CD14-positive monocyte (primary cell): ENCODE results near the gene ADGRE1. TPM values are rescaled to one million over a fixed set of nuclear protein-coding genes. Genes with fewer than 3 reads are reported as not detected.

Source experiments
- DNase-seq, 3 donors: peaks; one replicate each; pipeline ENCODE4 v3.0.0-alpha.2; 2011 to 2022
- H2AFZ ChIP-seq: 2 replicates; pipeline ENCODE4 v1.6.0; 2012; ENCODE audit warnings: mild to moderate bottlenecking, low read depth, low read length, inconsistent platforms; ENCODE audit not compliant: insufficient read depth, poor library complexity, severe bottlenecking
- H3K27ac ChIP-seq, 2 donors: 1 replicate in 1 of 2; 2 replicates in 1 of 2; pipeline ENCODE4 v1.5.1; 2012 to 2013; ENCODE audit warnings: low read length in 2 of 2, control low read depth in 1 of 2, inconsistent platforms in 1 of 2, low read depth in 1 of 2, mild to moderate bottlenecking in 1 of 2
- H3K27me3 ChIP-seq, 2 donors: one replicate each; pipeline versions ENCODE4 v1.6.0 to v1.6.1; 2011 to 2013; ENCODE audit warnings: low read length in 2 of 2; ENCODE audit not compliant: control insufficient read depth in 2 of 2, insufficient read depth in 2 of 2
- H3K36me3 ChIP-seq, 2 donors: replicated peaks in 1 of 2; 1 replicate in 1 of 2; 2 replicates in 1 of 2; pipeline versions ENCODE4 v1.5.1 to v1.6.1; 2012 to 2013; ENCODE audit warnings: low read length in 2 of 2, control low read depth in 1 of 2, inconsistent platforms in 1 of 2, mild to moderate bottlenecking in 1 of 2; ENCODE audit not compliant: insufficient read depth in 2 of 2, control insufficient read depth in 1 of 2
- H3K4me1 ChIP-seq, 2 donors: 1 replicate in 1 of 2; 2 replicates in 1 of 2; pipeline versions ENCODE4 v1.5.1 to v1.6.1; 2012 to 2013; ENCODE audit warnings: low read length in 2 of 2, control low read depth in 1 of 2, inconsistent platforms in 1 of 2, mild to moderate bottlenecking in 1 of 2, moderate library complexity in 1 of 2; ENCODE audit not compliant: insufficient read depth in 2 of 2, control insufficient read depth in 1 of 2
- H3K4me2 ChIP-seq: replicated peaks from 2 replicates; pipeline ENCODE3; 2012; ENCODE audit warnings: low read length, moderate library complexity, mild to moderate bottlenecking; ENCODE audit not compliant: poor library complexity, severe bottlenecking; ENCODE audit errors: extremely low read depth
- H3K4me3 ChIP-seq, 3 experiments: fragments of 200-600 bp in 1 of 3; sonication (generic) in 1 of 3; replicated peaks in 1 of 3; 1 replicate in 2 of 3; 2 replicates in 1 of 3; pipeline ENCODE4 v1.5.1; 2011 to 2013; ENCODE audit warnings: low read length in 3 of 3, mild to moderate bottlenecking in 3 of 3, control low read depth in 2 of 3, low read depth in 2 of 3, inconsistent platforms in 1 of 3, moderate library complexity in 1 of 3
- H3K79me2 ChIP-seq: 2 replicates; pipeline ENCODE4 v1.6.0; 2012; ENCODE audit warnings: mild to moderate bottlenecking, control low read depth, inconsistent platforms, low read length, moderate library complexity; ENCODE audit not compliant: insufficient read depth
- H3K9ac ChIP-seq: 2 replicates; pipeline ENCODE4 v1.6.0; 2017; ENCODE audit warnings: low read length, mild to moderate bottlenecking; ENCODE audit not compliant: insufficient read depth, poor library complexity, severe bottlenecking
- H3K9me3 ChIP-seq, 2 donors: replicated peaks in 1 of 2; 1 replicate in 1 of 2; 2 replicates in 1 of 2; pipeline versions ENCODE4 v1.5.1 to v1.6.1; 2012 to 2013; ENCODE audit warnings: low read length in 2 of 2, control low read depth in 1 of 2; ENCODE audit not compliant: control insufficient read depth in 1 of 2, insufficient read depth in 1 of 2
- H4K20me1 ChIP-seq: 2 replicates; pipeline ENCODE4 v1.6.0; 2012; ENCODE audit warnings: mild to moderate bottlenecking, low read length, control low read depth, moderate library complexity; ENCODE audit not compliant: insufficient read depth
- H3K27ac Mint-ChIP-seq, 7 donors: one replicate each; pipeline ENCODE4 v1.8.0; 2020; ENCODE audit warnings: mild to moderate bottlenecking in 7 of 7, mixed read lengths in 7 of 7, moderate library complexity in 6 of 7, inconsistent platforms in 2 of 7
- H3K27me3 Mint-ChIP-seq, 3 donors: one replicate each; pipeline ENCODE4 v1.8.0; 2021 to 2022; ENCODE audit warnings: low read depth in 3 of 3, mild to moderate bottlenecking in 3 of 3, mixed read lengths in 3 of 3, moderate library complexity in 3 of 3, inconsistent platforms in 1 of 3
- H3K36me3 Mint-ChIP-seq, 2 donors: one replicate each; pipeline ENCODE4 v1.8.0; 2020; ENCODE audit warnings: mixed read lengths in 2 of 2, inconsistent platforms in 1 of 2, mild to moderate bottlenecking in 1 of 2
- H3K4me1 Mint-ChIP-seq: one replicate; pipeline ENCODE4 v1.8.0; 2020; ENCODE audit warnings: mild to moderate bottlenecking, mixed read lengths
- H3K4me3 Mint-ChIP-seq, 2 donors: one replicate each; pipeline ENCODE4 v1.8.0; 2020; ENCODE audit warnings: mild to moderate bottlenecking in 2 of 2, mixed read lengths in 2 of 2, moderate library complexity in 1 of 2
- H3K9me3 Mint-ChIP-seq, 7 donors: one replicate each; pipeline ENCODE4 v1.8.0; 2020 to 2022; ENCODE audit warnings: mixed read lengths in 7 of 7, mild to moderate bottlenecking in 6 of 7, moderate library complexity in 6 of 7, inconsistent platforms in 2 of 7
- WGBS: methylation state at CpG from one replicate; pipeline ENCODE4 v1.1.5; 2013; ENCODE audit warnings: missing lambda C conversion rate; ENCODE audit not compliant: insufficient coverage; 5-methylcytosine and 5-hydroxymethylcytosine counted together
- intact Hi-C, 2 donors: fragments of 100-400 bp; cut with micrococcal nuclease; formaldehyde crosslinking; loops; one replicate each; pipeline versions ENCODE4 v1.15.0 to v1.15.1; 2023
- polyA plus RNA-seq, 3 donors: library from polyadenylated mRNA; depleted of rRNA in 1 of 3; unstranded in 2 of 3; stranded (reverse) in 1 of 3; fragments of 300-500 nt in 2 of 3; fragments of >200 nt in 1 of 3; fragmentation: Illumina TruSeq in 2 of 3; gene quantifications; 1 replicate in 2 of 3; 2 replicates in 1 of 3; pipeline ENCODE4 v1.2.3, GENCODE V29; 2012 to 2021
- TF ChIP-seq, protein P1 (sequence below): fragments of 200-600 bp; IDR thresholded peaks from one replicate; pipeline ENCODE4 v1.8.0; 2022; ENCODE audit warnings: antibody characterized with exemption, mild to moderate bottlenecking

The ADGRE1 gene
- polyA plus RNA-seq, 3 donors, result 13.9 to 37.7 (median 21.6) TPM

DNA sequence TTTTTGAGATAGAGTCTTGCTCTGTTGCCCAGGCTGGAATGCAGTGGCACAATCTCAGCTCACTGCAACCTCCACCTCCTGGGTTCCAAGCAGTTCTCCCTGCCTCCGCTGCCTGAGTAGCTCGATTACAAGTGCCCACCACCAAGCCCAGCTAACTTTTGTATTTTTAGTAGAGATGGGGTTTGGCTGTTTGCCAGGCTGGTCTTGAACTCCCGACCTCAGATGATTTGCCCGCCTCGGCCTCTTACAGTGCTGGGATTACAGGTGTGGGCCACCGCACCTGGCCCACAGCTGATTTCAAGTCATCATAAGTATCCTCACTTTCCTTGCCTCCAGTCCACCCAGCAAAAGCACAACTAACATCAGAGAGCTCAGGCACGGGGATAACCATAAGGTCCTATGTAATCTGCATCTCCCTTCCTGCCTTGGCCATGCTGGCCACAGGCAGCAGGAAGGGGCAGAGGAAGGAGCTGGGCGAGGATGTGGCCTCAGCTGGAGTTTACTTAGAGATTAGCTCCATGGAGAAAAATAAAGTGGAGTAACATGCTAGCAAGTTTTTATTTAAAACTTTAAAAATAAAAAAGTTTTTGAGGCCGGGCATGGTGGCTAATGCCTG lies 22.9 kb upstream of the ADGRE1 start:
- no peak overlapping the region for H3K4me3 ChIP-seq
- no peaks in the 10 kb centered on the region for H3K9me3 Mint-ChIP-seq
- 46% methylated on average over 2 of the region's 9 CpGs for WGBS
- DNase-seq, result no peak
- H3K27ac ChIP-seq, result no peak overlapping the region
- H4K20me1 ChIP-seq, result no peaks in the 10 kb centered on the region
- H3K36me3 Mint-ChIP-seq, result no peaks in the 10 kb centered on the region
- no peak overlapping the region for H3K4me3 Mint-ChIP-seq
- H2AFZ ChIP-seq, result no peak overlapping the region
- intact Hi-C loops, result loop anchor here (5.0 to 10.0 kb wide), 5 partner anchors 52 to 230 kb away; partner anchors contain the start of genes GPR108 (in 2 of the 2), TRIP10 (in 2 of the 2) and VAV1 (in 1 of the 2)
- no peaks in the 10 kb centered on the region for H3K27me3 ChIP-seq
- no peaks in the 10 kb centered on the region for H3K36me3 ChIP-seq
- H3K4me1 Mint-ChIP-seq, result peaks cover 46% of the 10 kb centered on the region
- no peak overlapping the region for H3K9ac ChIP-seq
- TF ChIP-seq, protein P1, sequence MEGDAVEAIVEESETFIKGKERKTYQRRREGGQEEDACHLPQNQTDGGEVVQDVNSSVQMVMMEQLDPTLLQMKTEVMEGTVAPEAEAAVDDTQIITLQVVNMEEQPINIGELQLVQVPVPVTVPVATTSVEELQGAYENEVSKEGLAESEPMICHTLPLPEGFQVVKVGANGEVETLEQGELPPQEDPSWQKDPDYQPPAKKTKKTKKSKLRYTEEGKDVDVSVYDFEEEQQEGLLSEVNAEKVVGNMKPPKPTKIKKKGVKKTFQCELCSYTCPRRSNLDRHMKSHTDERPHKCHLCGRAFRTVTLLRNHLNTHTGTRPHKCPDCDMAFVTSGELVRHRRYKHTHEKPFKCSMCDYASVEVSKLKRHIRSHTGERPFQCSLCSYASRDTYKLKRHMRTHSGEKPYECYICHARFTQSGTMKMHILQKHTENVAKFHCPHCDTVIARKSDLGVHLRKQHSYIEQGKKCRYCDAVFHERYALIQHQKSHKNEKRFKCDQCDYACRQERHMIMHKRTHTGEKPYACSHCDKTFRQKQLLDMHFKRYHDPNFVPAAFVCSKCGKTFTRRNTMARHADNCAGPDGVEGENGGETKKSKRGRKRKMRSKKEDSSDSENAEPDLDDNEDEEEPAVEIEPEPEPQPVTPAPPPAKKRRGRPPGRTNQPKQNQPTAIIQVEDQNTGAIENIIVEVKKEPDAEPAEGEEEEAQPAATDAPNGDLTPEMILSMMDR, result no peak
- H3K4me2 ChIP-seq, result no peak overlapping the region
- H3K9me3 ChIP-seq, result no peaks in the 10 kb centered on the region
- H3K27ac Mint-ChIP-seq, result peak overlapping the region in 1 of 7 donors; percentile 35
- H3K27me3 Mint-ChIP-seq, result peaks cover 0 to 17% (median 0%) of the 10 kb centered on the region in 3 donors
- H3K4me1 ChIP-seq, result peaks cover 41 to 49% of the 10 kb centered on the region in 2 donors
- H3K79me2 ChIP-seq, result no peaks in the 10 kb centered on the region

DNA sequence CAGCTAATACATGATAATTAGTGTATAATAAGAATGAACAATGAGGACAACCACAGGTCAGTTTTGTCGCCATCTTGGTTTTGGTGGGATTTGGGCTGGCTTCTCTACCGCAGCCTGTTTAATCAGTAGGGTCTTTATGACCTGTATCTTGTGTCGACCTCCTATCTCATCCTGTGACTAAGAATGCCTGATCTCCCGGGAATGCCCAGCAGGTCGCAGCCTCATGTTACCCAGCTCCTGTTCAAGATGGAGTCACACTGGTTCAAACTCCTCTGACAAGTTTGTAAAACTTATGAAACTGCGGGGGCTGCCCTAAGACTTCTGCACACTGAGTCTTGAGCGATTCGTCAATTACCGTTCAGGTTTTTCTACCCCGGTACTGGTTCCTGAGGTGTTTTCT lies 21.5 kb upstream of the ADGRE1 start:
- H3K4me1 Mint-ChIP-seq, result peaks cover 50% of the 10 kb centered on the region
- no peaks in the 10 kb centered on the region for H3K79me2 ChIP-seq
- no peaks in the 10 kb centered on the region for H4K20me1 ChIP-seq
- no peaks in the 10 kb centered on the region for H3K36me3 Mint-ChIP-seq
- H3K9ac ChIP-seq, result no peak overlapping the region
- no peak overlapping the region for H3K4me3 Mint-ChIP-seq
- H3K4me2 ChIP-seq, result no peak overlapping the region
- H3K27me3 Mint-ChIP-seq, result peaks cover 0 to 17% (median 0%) of the 10 kb centered on the region in 3 donors
- no peak overlapping the region for H2AFZ ChIP-seq
- H3K9me3 ChIP-seq, result no peaks in the 10 kb centered on the region
- no peaks in the 10 kb centered on the region for H3K9me3 Mint-ChIP-seq
- H3K27ac ChIP-seq, result no peak overlapping the region
- no peak overlapping the region for H3K27ac Mint-ChIP-seq
- no peak for DNase-seq
- intact Hi-C loops, result loop anchor here (10.0 kb wide), 2 partner anchors 221 to 231 kb away; no protein-coding TSS in a partner anchor
- TF ChIP-seq, protein P1, result no peak
- 96% methylated on average over 10 of the region's 10 CpGs for WGBS
- no peaks in the 10 kb centered on the region for H3K36me3 ChIP-seq
- H3K4me1 ChIP-seq, result peaks cover 44 to 52% of the 10 kb centered on the region in 2 donors
- no peak overlapping the region for H3K4me3 ChIP-seq
- no peaks in the 10 kb centered on the region for H3K27me3 ChIP-seq
